LoVo (cell line): ENCODE measurements around the gene LRRC37A.
"Not testable (repeated sequence)": the region's sequence is repeated elsewhere in the genome, so short reads cannot be mapped to it uniquely, and the experiment has no call there.

Source experiments
- DNase-seq: peaks from one replicate; pipeline ENCODE4 v3.0.0-alpha.2; 2016; ENCODE audit warnings: low spot score

LRRC37A gene

DNA sequence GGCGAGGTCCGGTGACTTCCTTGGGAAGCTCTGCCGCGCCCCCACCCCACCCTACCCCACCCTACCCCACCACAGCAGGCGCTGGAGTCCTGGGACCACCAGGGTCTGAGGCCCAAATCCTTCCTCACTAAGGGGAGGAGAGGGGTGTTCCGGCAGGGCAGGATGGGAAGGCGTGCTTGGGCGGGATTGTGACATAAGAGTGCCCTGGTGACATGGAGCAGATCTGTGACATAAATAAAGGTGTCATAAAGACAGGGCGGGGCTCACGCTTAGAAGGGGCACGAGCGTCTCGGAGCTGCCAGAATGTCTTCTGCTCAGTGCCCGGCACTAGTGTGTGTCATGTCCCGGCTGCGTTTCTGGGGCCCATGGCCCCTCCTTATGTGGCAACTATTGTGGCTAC, at the start of gene LRRC37A:
Gene LRRC37A, plus strand, starts transcription at position 301 of the 400 bp plus-strand sequence. Its CDS starts 3 bp downstream, at position 304.
- not testable (repeated sequence) for DNase-seq

- DNase-seq = not testable (repeated sequence)
Measured at GRCh38 chr17:46249153-46249552, 45.8 kb upstream of the LRRC37A start.

DNA sequence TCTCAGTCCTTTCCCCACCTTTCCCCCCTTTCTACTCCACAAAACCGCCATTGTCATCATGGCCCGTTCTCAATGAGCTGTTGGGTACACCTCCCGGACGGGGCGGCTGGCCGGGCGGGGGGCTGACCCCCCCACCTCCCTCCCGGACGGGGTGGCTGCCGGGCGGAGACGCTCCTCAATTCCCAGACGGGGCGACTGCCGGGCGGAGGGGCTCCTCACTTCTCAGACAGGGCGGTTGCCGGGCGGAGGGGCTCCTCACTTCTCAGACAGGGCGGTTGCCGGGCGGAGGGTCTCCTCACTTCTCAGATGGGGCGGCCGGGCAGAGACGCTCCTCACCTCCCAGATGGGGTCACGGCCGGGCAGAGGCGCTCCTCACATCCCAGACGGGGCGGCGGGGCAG, 42.1 kb upstream of the LRRC37A start:
- not testable (repeated sequence) for DNase-seq

DNA sequence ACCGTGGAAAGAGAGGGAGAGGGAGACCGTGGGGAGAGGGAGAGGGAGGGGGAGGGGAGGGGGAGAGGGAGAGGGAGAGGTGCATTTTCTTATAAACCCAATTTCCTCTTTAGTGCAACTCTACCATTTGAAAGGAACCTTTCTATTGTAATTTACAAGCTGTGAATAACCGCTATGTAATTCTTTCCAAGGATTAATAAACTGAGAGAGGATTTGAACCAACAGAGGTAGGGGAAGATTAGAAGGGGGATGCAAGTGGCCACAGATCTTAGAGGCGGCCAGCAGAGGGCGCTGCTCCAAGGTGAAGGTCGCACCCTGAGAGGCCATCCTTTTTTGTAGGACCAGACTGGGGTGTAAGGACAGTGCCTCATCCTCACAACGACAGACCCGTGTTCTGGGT, 41.2 kb upstream of the LRRC37A start:
- peak; percentile 72 for DNase-seq

DNA sequence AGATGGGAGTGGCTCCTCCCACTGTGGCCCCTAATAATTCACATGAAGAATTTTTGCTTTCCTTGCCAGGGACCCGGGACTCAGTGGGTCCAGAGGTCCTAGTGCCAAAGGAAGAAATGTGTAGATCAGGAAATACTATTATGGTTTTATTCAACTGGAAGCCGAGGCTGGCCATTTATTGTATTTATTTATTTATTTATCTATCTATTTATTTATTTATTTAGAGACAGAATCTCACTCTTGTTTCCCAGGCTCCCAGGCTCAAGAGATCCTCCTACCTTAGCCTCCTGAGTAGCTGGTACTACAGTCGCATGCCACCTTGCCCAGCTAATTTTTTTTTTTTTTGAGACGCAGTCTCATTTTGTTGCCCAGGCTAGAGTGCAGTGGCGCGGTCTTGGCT, 40.7 kb upstream of the LRRC37A start:
- DNase-seq = not testable (repeated sequence)

- DNase-seq = not testable (repeated sequence)
Measured at GRCh38 chr17:46256369-46256768, 38.6 kb upstream of the LRRC37A start.

DNA sequence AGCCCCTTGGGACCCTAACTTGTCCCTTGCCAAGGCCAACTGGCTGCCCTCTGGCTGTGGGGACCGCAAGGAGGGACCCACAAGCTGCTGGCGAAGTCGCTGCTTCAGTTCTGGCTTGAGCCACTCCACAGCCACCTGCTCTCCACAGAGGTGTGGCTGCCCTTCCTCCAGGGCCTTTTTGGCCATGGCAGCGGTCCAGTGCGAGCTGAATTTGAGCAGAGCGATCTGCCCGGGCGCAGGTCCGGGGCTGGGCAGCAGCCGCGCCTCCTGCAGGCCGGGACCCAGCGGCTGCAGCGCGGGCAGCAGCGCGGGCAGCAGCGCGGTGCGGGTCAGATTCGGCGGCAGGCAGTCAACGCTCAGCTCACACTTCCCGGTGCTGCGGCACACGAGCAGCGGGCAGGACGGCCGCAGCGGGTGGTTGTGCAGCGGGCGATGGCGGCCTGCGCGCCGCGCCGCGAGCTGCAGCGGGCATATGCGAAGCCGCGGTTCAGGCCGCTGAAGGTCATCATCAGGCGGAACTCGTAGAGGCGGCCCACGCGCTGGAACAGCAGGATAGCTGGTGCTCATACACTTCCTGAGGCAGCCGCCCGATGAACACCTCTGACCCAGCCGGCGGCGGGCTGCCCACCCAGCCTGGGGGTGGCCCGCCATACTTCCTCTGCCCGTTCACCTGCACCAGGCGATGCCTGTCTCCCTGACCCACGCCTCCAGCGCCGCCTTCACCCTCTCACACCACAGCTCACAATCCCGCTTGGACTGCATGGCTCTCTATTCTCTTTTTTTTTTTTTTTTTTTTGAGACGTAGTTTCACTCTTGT, 34.9 kb upstream of the LRRC37A start:
- not testable (repeated sequence) for DNase-seq

- DNase-seq = no peak
Measured at GRCh38 chr17:46262271-46262670, 32.7 kb upstream of the LRRC37A start.

DNA sequence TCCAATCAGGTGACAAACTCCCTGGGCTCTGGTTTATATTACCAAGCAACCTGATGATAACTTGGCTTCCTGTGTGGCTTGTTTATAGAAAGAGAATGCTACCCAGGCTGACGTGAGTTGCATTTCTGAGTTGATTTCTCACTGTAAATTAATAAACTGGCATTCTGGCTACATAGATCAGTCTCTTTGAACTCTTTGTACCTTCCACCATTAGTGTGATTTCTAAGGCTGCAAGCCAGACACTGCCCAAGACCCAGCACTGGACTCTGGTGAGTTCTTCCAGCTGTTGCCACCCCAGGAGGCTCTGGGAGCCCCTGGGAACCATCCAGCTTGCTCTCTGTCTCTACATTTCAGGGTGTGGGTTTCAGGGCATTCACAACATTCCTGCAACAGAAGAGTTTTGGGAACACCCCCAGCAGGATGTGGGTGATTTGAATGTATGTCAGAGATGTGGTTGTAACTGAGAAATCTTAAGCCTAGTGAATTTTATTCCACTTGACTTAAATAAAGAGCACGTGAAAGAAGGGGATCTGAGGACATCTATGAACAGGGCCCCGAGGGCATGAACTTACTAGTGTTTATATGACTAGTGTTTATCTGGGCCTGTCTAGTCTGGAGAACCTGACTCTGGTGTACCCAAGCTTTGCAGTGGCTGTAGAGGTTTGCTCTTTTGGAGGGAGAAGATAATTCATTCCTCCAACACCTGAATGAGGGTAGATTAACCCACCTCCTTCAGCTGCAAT, 30.3 kb upstream of the LRRC37A start:
- peak; percentile 41 for DNase-seq

GRCh38 chr17:46266063-46266655, 28.8 kb upstream of the LRRC37A start:
- not testable (repeated sequence) for DNase-seq

GRCh38 chr17:46266656-46267544, 28.0 kb upstream of the LRRC37A start:
- DNase-seq = peak; percentile 94

DNA sequence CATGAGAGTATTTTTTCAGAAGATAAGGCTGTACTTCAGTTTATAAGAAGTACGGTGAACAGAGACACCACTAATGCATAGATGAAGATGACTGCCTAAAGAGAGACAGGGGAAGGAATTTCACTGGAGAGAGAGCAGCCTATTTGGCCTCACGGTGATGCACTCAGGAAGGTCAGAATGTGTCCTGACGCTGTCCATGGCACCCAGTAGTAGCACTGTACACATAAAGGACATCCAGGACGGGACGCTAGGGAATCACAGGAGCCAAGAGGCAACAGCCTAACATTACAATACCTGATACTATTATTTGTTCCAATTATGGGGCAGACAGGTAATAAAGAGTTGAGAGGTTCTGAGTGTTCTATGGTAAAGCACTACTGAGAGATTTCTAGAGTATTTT, 24.9 kb upstream of the LRRC37A start:
- DNase-seq = no peak

- no peak for DNase-seq
Measured at GRCh38 chr17:46273541-46274236, 21.2 kb upstream of the LRRC37A start.

GRCh38 chr17:46274238-46274637, 20.7 kb upstream of the LRRC37A start:
- DNase-seq = no peak

DNA sequence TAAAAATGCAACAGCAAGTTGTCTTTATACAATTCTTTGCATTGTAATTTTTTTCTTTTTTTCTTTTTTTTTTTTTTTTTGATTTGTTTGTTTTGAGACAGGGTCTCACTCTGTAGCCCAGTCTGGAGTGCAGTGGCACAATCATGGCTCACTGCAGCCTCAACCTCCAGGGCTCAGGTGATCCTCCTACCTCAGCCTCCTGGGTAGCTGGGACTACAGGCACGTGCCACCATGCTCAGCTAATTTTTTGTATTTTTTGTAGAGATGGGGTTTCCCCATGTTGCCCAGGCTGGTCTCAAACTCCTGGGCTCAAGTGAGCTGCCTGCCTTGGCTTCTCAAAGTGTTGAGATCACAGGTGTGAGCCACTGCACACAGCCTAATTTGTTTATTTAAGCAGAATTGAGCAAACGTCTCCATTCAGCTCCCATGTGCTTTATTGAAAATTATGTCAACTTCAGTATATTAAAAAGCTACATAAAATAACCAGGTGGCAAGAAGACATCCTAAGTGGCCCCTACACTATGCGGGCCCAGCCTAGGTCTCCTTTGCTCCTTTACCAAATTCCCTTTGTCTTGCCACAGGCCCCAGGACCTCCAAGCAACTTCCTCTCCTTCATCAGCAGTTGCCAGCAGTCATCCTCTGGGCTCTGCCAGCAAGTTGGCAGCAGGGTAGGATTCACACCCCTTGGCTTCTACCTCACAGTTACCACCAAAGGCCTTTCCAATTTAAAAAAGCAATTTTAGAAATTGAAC, 18.0 kb upstream of the LRRC37A start:
- not testable (repeated sequence) for DNase-seq

DNA sequence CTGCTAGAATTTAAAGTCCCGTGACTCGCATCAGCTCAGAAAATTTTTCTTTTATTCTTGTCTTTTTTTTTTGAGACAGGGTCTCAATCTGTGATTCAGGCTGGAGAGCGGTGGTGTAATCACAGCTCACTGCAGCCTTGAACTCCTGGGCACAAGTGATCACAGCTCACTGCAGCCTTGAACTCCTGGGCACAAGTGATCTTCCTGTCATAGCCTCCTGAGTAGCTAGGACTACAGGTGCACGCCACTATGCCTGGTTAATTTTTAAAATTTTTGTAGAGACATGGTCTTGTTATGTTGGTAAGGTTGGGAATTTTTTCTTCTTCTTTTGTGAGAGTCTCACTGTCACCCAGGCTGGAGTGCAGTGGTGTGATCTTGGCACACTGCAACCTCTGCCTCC, 13.6 kb upstream of the LRRC37A start:
- DNase-seq = not testable (repeated sequence)

GRCh38 chr17:46282635-46283034, 12.3 kb upstream of the LRRC37A start:
- not testable (repeated sequence) for DNase-seq

GRCh38 chr17:46284467-46284866, 10.5 kb upstream of the LRRC37A start:
- DNase-seq = not testable (repeated sequence)

DNA sequence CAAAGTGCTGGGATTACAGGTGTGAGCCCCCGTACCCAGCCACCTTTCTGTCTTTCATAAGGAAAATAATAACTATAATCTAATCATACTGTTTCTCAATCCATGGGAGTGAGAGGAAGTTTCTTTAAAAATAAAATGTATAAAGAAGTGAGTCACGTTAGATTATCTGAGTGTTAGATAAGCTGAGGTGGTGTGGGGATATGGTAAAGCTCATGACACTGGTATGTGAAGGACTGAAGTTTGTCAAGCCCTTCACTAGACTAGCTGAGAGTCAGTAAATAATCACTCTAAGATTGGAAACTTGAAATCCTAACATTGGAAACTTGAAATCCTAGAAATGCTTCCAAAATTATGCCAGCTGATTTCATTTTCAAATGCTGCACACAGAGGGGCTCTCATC, 9.4 kb upstream of the LRRC37A start:
- not testable (repeated sequence) for DNase-seq

- DNase-seq = peak; percentile 83
Measured at GRCh38 chr17:46286764-46287221, 8.1 kb upstream of the LRRC37A start.
